ENCODE results near the gene L3MBTL2.

L3MBTL2 gene

GRCh38 chr22:41229730-41230400 is 24.8 kb downstream of the L3MBTL2 start:
- Histone ChIP-seq H3K36me3 (peaks cover 61% of the 10 kb centered on the region), H3K4me1 (peaks cover 8% of the 10 kb centered on the region; the same call in 1 of the 2 replicates)
- no peak for TF ChIP-seq Cebpa-rat (IDR thresholded peaks at IDR 0.05)

GRCh38 chr22:41230401-41230785 is 25.3 kb downstream of the L3MBTL2 start:
- H3K9me3 ChIP-seq = no peaks in the 10 kb centered on the region
- H3K27me3 ChIP-seq = no peaks in the 10 kb centered on the region
- 0 out of 2 replicates have a peak overlapping the region, but pooled peaks have one; percentile 9 for H3K27ac ChIP-seq
- no peak overlapping the region for H3K9ac ChIP-seq
- no peak overlapping the region for H3K4me3 ChIP-seq
- no peaks in the 10 kb centered on the region for H4K20me1 ChIP-seq
- peaks cover 56% of the 10 kb centered on the region for H3K36me3 ChIP-seq
- peaks cover 8% of the 10 kb centered on the region; the same call in 1 of the 2 replicates for H3K4me1 ChIP-seq
- TF ChIP-seq Cebpa-rat (IDR thresholded peaks at IDR 0.05) = no peak
- no peak overlapping the region for H3K4me2 ChIP-seq

More at GRCh38 chr22:41229730-41230400, 24.8 kb downstream of the L3MBTL2 start:
- Histone ChIP-seq H4K20me1 (no peaks in the 10 kb centered on the region), H3K4me3 (no peak overlapping the region), H3K4me2 (no peak overlapping the region), H3K27me3 (no peaks in the 10 kb centered on the region), H3K9ac (no peak overlapping the region), H3K27ac (no peak overlapping the region), H3K9me3 (no peaks in the 10 kb centered on the region)

- Histone ChIP-seq H3K4me1 (peaks cover 9% of the 10 kb centered on the region; the same call in 1 of the 2 replicates), H3K4me3 (no peak overlapping the region), H3K27ac (no peak overlapping the region), H3K27me3 (no peaks in the 10 kb centered on the region), H3K36me3 (peaks cover 46% of the 10 kb centered on the region), H3K9ac (no peak overlapping the region), H3K4me2 (no peak overlapping the region), H4K20me1 (no peaks in the 10 kb centered on the region), H3K9me3 (no peaks in the 10 kb centered on the region)
- no peak for TF ChIP-seq Cebpa-rat (IDR thresholded peaks at IDR 0.05)
Measured at GRCh38 chr22:41231369-41231768, 26.3 kb downstream of the L3MBTL2 start.

GRCh38 chr22:41234815-41235695 is 29.9 kb downstream of the L3MBTL2 start:
- no peaks in the 10 kb centered on the region for H3K9me3 ChIP-seq
- no peak for TF ChIP-seq Cebpa-rat (IDR thresholded peaks at IDR 0.05)
- H3K9ac ChIP-seq = no peak overlapping the region
- no peak overlapping the region for H3K4me2 ChIP-seq
- peaks cover 33% of the 10 kb centered on the region for H3K4me1 ChIP-seq
- no peaks in the 10 kb centered on the region for H4K20me1 ChIP-seq
- H3K27ac ChIP-seq = no peak overlapping the region
- no peak overlapping the region for H3K4me3 ChIP-seq
- peaks cover 12% of the 10 kb centered on the region for H3K36me3 ChIP-seq
- H3K27me3 ChIP-seq = no peaks in the 10 kb centered on the region

- Histone ChIP-seq H4K20me1 (no peaks in the 10 kb centered on the region), H3K9me3 (no peaks in the 10 kb centered on the region), H3K4me3 (peak overlapping the region; percentile 69), H3K4me1 (peaks cover 33% of the 10 kb centered on the region), H3K4me2 (peak overlapping the region; percentile 97), H3K36me3 (no peaks in the 10 kb centered on the region), H3K27ac (peak overlapping the region; percentile 85), H3K9ac (peak overlapping the region; percentile 81), H3K27me3 (no peaks in the 10 kb centered on the region)
- TF ChIP-seq Cebpa-rat (IDR thresholded peaks at IDR 0.05) = no peak
Measured at GRCh38 chr22:41237036-41237706, 32.1 kb downstream of the L3MBTL2 start.

GRCh38 chr22:41237707-41238569 is 32.8 kb downstream of the L3MBTL2 start:
- Histone ChIP-seq H3K9ac (peak overlapping the region; percentile 81), H4K20me1 (no peaks in the 10 kb centered on the region), H3K4me2 (peak overlapping the region; percentile 97), H3K27me3 (no peaks in the 10 kb centered on the region), H3K9me3 (no peaks in the 10 kb centered on the region), H3K36me3 (peaks cover 4% of the 10 kb centered on the region), H3K4me1 (peaks cover 33% of the 10 kb centered on the region), H3K4me3 (peak overlapping the region; percentile 69), H3K27ac (peak overlapping the region; percentile 85)
- no peak for TF ChIP-seq Cebpa-rat (IDR thresholded peaks at IDR 0.05)

GRCh38 chr22:41238570-41239442 is 33.7 kb downstream of the L3MBTL2 start:
- no peaks in the 10 kb centered on the region for H3K27me3 ChIP-seq
- H3K9me3 ChIP-seq = no peaks in the 10 kb centered on the region
- peak overlapping the region; percentile 69 for H3K4me3 ChIP-seq
- peaks cover 13% of the 10 kb centered on the region for H3K36me3 ChIP-seq
- H3K27ac ChIP-seq = peak overlapping the region; percentile 85
- TF ChIP-seq Cebpa-rat (IDR thresholded peaks at IDR 0.05) = no peak
- peak overlapping the region; percentile 97 for H3K4me2 ChIP-seq
- no peaks in the 10 kb centered on the region for H4K20me1 ChIP-seq
- H3K4me1 ChIP-seq = peaks cover 33% of the 10 kb centered on the region
- peak overlapping the region; percentile 81; the same call in 1 of the 2 replicates for H3K9ac ChIP-seq

- Histone ChIP-seq H3K27me3 (no peaks in the 10 kb centered on the region), H3K4me3 (no peak overlapping the region), H3K4me1 (peaks cover 33% of the 10 kb centered on the region), H3K9me3 (no peaks in the 10 kb centered on the region), H3K4me2 (0 out of 2 replicates have a peak overlapping the region, but pooled peaks have one; percentile 2), H3K9ac (no peak overlapping the region), H3K36me3 (peaks cover 14% of the 10 kb centered on the region), H3K27ac (no peak overlapping the region), H4K20me1 (no peaks in the 10 kb centered on the region)
- no peak for TF ChIP-seq Cebpa-rat (IDR thresholded peaks at IDR 0.05)
Measured at GRCh38 chr22:41239443-41240128, 34.5 kb downstream of the L3MBTL2 start.
